Adrenal gland (tissue), 5 donors: Measurements from ENCODE around the gene SNX22.

Source experiments
- CTCF ChIP-seq, 6 experiments: fragments of 450-650 bp in 4 of 6; fragments of 200-600 bp in 2 of 6; sonication (generic) in 1 of 6; IDR thresholded peaks; 1 replicate in 5 of 6; 2 replicates in 1 of 6; pipeline versions ENCODE4 v1.5.1 to v1.8.0; 2016 to 2021; ENCODE audit warnings: antibody characterized with exemption in 6 of 6, mild to moderate bottlenecking in 2 of 6, moderate library complexity in 1 of 6
- POLR2A ChIP-seq, 2 donors: fragments of 450-650 bp; IDR thresholded peaks; one replicate each; pipeline ENCODE4 v1.6.1; 2017; ENCODE audit warnings: antibody characterized with exemption in 2 of 2, mild to moderate bottlenecking in 2 of 2, moderate library complexity in 1 of 2
- donor health status: DM: no; HTN: no; CAD: no.

- TF ChIP-seq CTCF (IDR thresholded peaks at IDR 0.05) = no peak
- TF ChIP-seq POLR2A (IDR thresholded peaks at IDR 0.05) = no peak
Measured at GRCh38 chr15:64187396-64188191, 36.1 kb downstream of the SNX22 start.
